Vagina (tissue), 2 donors: ENCODE data around the gene VPS33A. TPM values are rescaled to one million over a fixed set of nuclear protein-coding genes. Genes with fewer than 3 reads are reported as not detected.

Experiments used
- DNase-seq, 2 donors: peaks; one replicate each; pipeline ENCODE4 v3.0.0-alpha.2; 2017; ENCODE audit errors: extremely low spot score in 2 of 2
- H3K27ac ChIP-seq: fragments of 200-600 bp; sonication (generic); one replicate; pipeline ENCODE4 v1.5.1; 2019
- H3K27me3 ChIP-seq: fragments of 200-600 bp; sonication (generic); one replicate; pipeline ENCODE4 v1.5.1; 2019
- H3K36me3 ChIP-seq, 2 donors: fragments of 200-600 bp; sonication (generic); one replicate each; pipeline ENCODE4 v1.5.1; 2017 to 2019
- H3K4me1 ChIP-seq: fragments of 200-600 bp; sonication (generic); one replicate; pipeline ENCODE4 v1.5.1; 2019
- H3K4me3 ChIP-seq, 2 donors: fragments of 200-600 bp; sonication (generic); 1 replicate in 1 of 2; 2 replicates in 1 of 2; pipeline ENCODE4 v1.5.1; 2016 to 2019
- H3K9me3 ChIP-seq: fragments of 200-600 bp; sonication (generic); one replicate; pipeline ENCODE4 v1.5.1; 2019
- CTCF ChIP-seq, 3 experiments: fragments of 450-650 bp in 2 of 3; fragments of 200-600 bp in 1 of 3; sonication (generic) in 1 of 3; IDR thresholded peaks; one replicate each; pipeline ENCODE4 v1.5.1; 2017 to 2019; ENCODE audit warnings: antibody characterized with exemption in 3 of 3, mild to moderate bottlenecking in 2 of 3, moderate library complexity in 2 of 3
- POLR2A ChIP-seq, 2 donors: fragments of 450-650 bp; IDR thresholded peaks; one replicate each; pipeline ENCODE4 v1.6.1; 2017; ENCODE audit warnings: antibody characterized with exemption in 2 of 2, mild to moderate bottlenecking in 2 of 2, moderate library complexity in 2 of 2
- POLR2AphosphoS5 ChIP-seq, 2 donors: sonication (generic); formaldehyde crosslinking; IDR thresholded peaks; one replicate each; pipeline ENCODE4 v1.9.0; 2017; ENCODE audit warnings: antibody characterized with exemption in 2 of 2, mild to moderate bottlenecking in 2 of 2, low read depth in 1 of 2; ENCODE audit not compliant: insufficient read depth in 1 of 2
- intact Hi-C: fragments of 100-400 bp; cut with DNase I; formaldehyde crosslinking; loops from one replicate; pipeline ENCODE4 v1.15.1; 2023
- total RNA-seq: library from RNA; depleted of rRNA; stranded (reverse); fragments of >200 nt; gene quantifications from one replicate; pipeline ENCODE4 v1.2.3, GENCODE V29; 2016

Gene VPS33A
- 11.0 TPM for total RNA-seq

- peak within 1 kb of the TSS; percentile 84 for H3K27ac ChIP-seq
- peak; percentile 93 to 95 for TF ChIP-seq POLR2AphosphoS5 (IDR thresholded peaks at IDR 0.05; ENCODE audit: insufficient read depth in 1 of 2, low read depth in 1 of 2)
- TF ChIP-seq POLR2A (IDR thresholded peaks at IDR 0.05), result no peak
- peaks cover 19% of the 10 kb centered on the region for H3K4me1 ChIP-seq
- H3K9me3 ChIP-seq, result no peaks in the 10 kb centered on the region
- no peaks in the 10 kb centered on the region for H3K27me3 ChIP-seq
- intact Hi-C loops, result no loop called here
- H3K36me3 ChIP-seq, result peaks cover 0 to 25% of the 10 kb centered on the region in 2 donors
- peak in 1 of 2 donors; percentile 96 for DNase-seq
- peak within 1 kb of the TSS; percentile 80 to 88 for H3K4me3 ChIP-seq
These were observed at the start of gene VPS33A for GRCh38 chr12:122266230-122266901. VPS33A (minus strand) TSS chr12:122266494; CDS start chr12:122266408, 86 bp downstream.

GRCh38 chr12:122312926-122313325 is 46.6 kb upstream of the VPS33A start:
- Histone ChIP-seq H3K27me3 (no peaks in the 10 kb centered on the region), H3K9me3 (no peaks in the 10 kb centered on the region), H3K27ac (no peak overlapping the region), H3K4me1 (no peaks in the 10 kb centered on the region), H3K4me3 (no peak overlapping the region), H3K36me3 (peaks cover 0 to 52% of the 10 kb centered on the region in 2 donors)
- DNase-seq, result no peak
- intact Hi-C loops, result no loop called here
- no peak for TF ChIP-seq POLR2A (IDR thresholded peaks at IDR 0.05)
- no peak for TF ChIP-seq CTCF (IDR thresholded peaks at IDR 0.05)
- TF ChIP-seq POLR2AphosphoS5 (IDR thresholded peaks at IDR 0.05; ENCODE audit: insufficient read depth in 1 of 2, low read depth in 1 of 2), result no peak

GRCh38 chr12:122311696-122312095 is 45.4 kb upstream of the VPS33A start:
- Histone ChIP-seq H3K36me3 (peaks cover 0 to 46% of the 10 kb centered on the region in 2 donors), H3K27me3 (no peaks in the 10 kb centered on the region), H3K4me1 (no peaks in the 10 kb centered on the region), H3K4me3 (no peak overlapping the region), H3K27ac (no peak overlapping the region), H3K9me3 (no peaks in the 10 kb centered on the region)
- intact Hi-C loops, result no loop called here
- TF ChIP-seq CTCF (IDR thresholded peaks at IDR 0.05) (no peak), POLR2A (IDR thresholded peaks at IDR 0.05) (no peak), POLR2AphosphoS5 (IDR thresholded peaks at IDR 0.05; ENCODE audit: insufficient read depth in 1 of 2, low read depth in 1 of 2) (no peak)
- no peak for DNase-seq

GRCh38 chr12:122310626-122311333 is 44.5 kb upstream of the VPS33A start:
- intact Hi-C loops, result no loop called here
- no peak for TF ChIP-seq CTCF (IDR thresholded peaks at IDR 0.05)
- TF ChIP-seq POLR2AphosphoS5 (IDR thresholded peaks at IDR 0.05; ENCODE audit: insufficient read depth in 1 of 2, low read depth in 1 of 2), result no peak
- TF ChIP-seq POLR2A (IDR thresholded peaks at IDR 0.05), result no peak
- Histone ChIP-seq H3K9me3 (no peaks in the 10 kb centered on the region), H3K4me3 (no peak overlapping the region), H3K36me3 (peaks cover 0 to 38% of the 10 kb centered on the region in 2 donors), H3K4me1 (no peaks in the 10 kb centered on the region), H3K27me3 (no peaks in the 10 kb centered on the region), H3K27ac (no peak overlapping the region)
- DNase-seq, result no peak

- TF ChIP-seq CTCF (IDR thresholded peaks at IDR 0.05) (no peak), POLR2A (IDR thresholded peaks at IDR 0.05) (no peak), POLR2AphosphoS5 (IDR thresholded peaks at IDR 0.05; ENCODE audit: insufficient read depth in 1 of 2, low read depth in 1 of 2) (no peak)
- intact Hi-C loops, result no loop called here
- Histone ChIP-seq H3K36me3 (peaks cover 0 to 29% of the 10 kb centered on the region in 2 donors), H3K4me1 (no peaks in the 10 kb centered on the region), H3K4me3 (no peak overlapping the region), H3K27me3 (no peaks in the 10 kb centered on the region), H3K9me3 (no peaks in the 10 kb centered on the region), H3K27ac (no peak overlapping the region)
- no peak for DNase-seq
These were observed 43.3 kb upstream of the VPS33A start for GRCh38 chr12:122309564-122310121.
